Spinal cord (tissue), 10 donors: Measurements from ENCODE around the gene MALT1. TPM values are rescaled to one million over a fixed set of nuclear protein-coding genes. Genes with fewer than 3 reads are reported as not detected.

ENCODE experiments used
- DNase-seq, 6 donors: peaks; one replicate each; pipeline versions ENCODE4 v3.0.0 to v3.0.0-alpha.2; 2013 to 2015; ENCODE audit warnings: low spot score in 6 of 6, low read depth in 4 of 6
- H3K27ac ChIP-seq: one replicate; pipeline ENCODE4 v1.5.1; 2013; ENCODE audit warnings: low read depth, low read length, control low read depth
- H3K27me3 ChIP-seq: one replicate; pipeline ENCODE4 v1.6.1; 2013; ENCODE audit warnings: low read length; ENCODE audit not compliant: control insufficient read depth, insufficient read depth
- H3K36me3 ChIP-seq: one replicate; pipeline ENCODE4 v1.6.1; 2013; ENCODE audit warnings: low read length; ENCODE audit not compliant: control insufficient read depth, insufficient read depth
- H3K4me1 ChIP-seq: one replicate; pipeline ENCODE4 v1.6.1; 2013; ENCODE audit warnings: low read length; ENCODE audit not compliant: control insufficient read depth, insufficient read depth
- H3K4me3 ChIP-seq: one replicate; pipeline ENCODE4 v1.5.1; 2013; ENCODE audit warnings: low read depth, low read length, control low read depth
- H3K9me3 ChIP-seq: one replicate; pipeline ENCODE4 v1.6.1; 2013; ENCODE audit warnings: low read length; ENCODE audit not compliant: control insufficient read depth, insufficient read depth
- WGBS: methylation state at CpG from one replicate; pipeline ENCODE4 v1.1.5; 2013; ENCODE audit warnings: missing lambda C conversion rate; ENCODE audit not compliant: insufficient coverage; 5-methylcytosine and 5-hydroxymethylcytosine counted together
- polyA plus RNA-seq, 2 donors: library from polyadenylated mRNA; unstranded; fragments of 120-200 nt; gene quantifications; one replicate each; pipeline ENCODE4 v1.2.1, GENCODE V29; 2013; ENCODE audit not compliant: insufficient read length in 2 of 2
- total RNA-seq, 2 donors: library from RNA; depleted of rRNA in 1 of 2; stranded (reverse); fragments of 120-200 nt in 1 of 2; fragments of >200 nt in 1 of 2; gene quantifications; one replicate each; pipeline versions ENCODE4 v1.2.3 to v1.2.4, GENCODE V29; 2013 to 2014
- donor health status: healthy.

Gene MALT1
- total and polyA plus RNA-seq, 4 donors = 17.1 to 32.0 (median 23.3) TPM

- H3K36me3 ChIP-seq = no peaks in the 10 kb centered on the region
- no peak overlapping the region for H3K4me3 ChIP-seq
- H3K27me3 ChIP-seq = no peaks in the 10 kb centered on the region
- peaks cover 11% of the 10 kb centered on the region for H3K4me1 ChIP-seq
- no peak overlapping the region for H3K27ac ChIP-seq
- H3K9me3 ChIP-seq = no peaks in the 10 kb centered on the region
- DNase-seq = no peak
- 89% methylated on average over 9 of the region's 9 CpGs for WGBS
These were observed 87.3 kb downstream of the MALT1 start for GRCh38 chr18:58758606-58759005.

DNA sequence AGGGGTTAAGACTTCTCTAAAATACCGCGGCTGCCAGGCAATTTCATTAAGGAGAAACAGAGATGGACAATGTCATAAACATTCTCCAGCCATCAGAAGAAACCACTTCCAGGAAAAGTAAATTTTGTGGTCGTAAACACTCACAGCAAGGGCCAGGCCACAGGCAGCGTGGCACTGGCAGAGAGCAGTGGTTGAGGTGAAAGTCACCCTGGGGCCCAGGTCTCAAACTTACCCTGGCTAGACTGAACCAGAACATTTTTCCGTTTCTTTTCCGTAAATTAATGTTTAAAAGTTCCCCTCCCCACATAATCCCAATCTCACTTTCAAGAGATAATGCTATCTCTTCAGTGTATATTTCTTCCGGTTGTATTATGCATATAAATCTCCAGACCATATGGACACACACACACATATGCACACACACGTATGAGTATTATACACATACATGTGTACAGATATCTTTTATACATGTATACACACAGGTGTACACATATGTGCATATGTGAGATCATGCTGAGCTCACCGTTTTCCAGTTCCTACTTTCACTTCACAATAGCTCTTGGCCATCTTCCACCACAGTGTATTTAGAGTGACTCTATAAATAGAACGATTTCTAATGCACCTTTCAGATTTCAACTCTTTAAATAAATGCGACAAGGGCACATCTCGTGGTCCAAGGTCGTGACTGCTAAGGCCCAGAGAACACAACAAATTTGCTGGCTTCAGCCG is 90.1 kb downstream of the MALT1 start:
- Histone ChIP-seq H3K9me3 (no peaks in the 10 kb centered on the region), H3K27me3 (peaks cover 5% of the 10 kb centered on the region), H3K36me3 (no peaks in the 10 kb centered on the region), H3K4me1 (peaks cover 3% of the 10 kb centered on the region), H3K27ac (no peak overlapping the region), H3K4me3 (no peak overlapping the region)
- WGBS = 89% methylated on average over 7 of the region's 14 CpGs
- DNase-seq = no peak

GRCh38 chr18:58761970-58762780 is 90.9 kb downstream of the MALT1 start:
- 85% methylated on average over 12 of the region's 15 CpGs for WGBS
- DNase-seq = no peak
- Histone ChIP-seq H3K27me3 (peaks cover 5% of the 10 kb centered on the region), H3K27ac (no peak overlapping the region), H3K4me3 (no peak overlapping the region), H3K36me3 (no peaks in the 10 kb centered on the region), H3K9me3 (no peaks in the 10 kb centered on the region), H3K4me1 (peaks cover 3% of the 10 kb centered on the region)

DNA sequence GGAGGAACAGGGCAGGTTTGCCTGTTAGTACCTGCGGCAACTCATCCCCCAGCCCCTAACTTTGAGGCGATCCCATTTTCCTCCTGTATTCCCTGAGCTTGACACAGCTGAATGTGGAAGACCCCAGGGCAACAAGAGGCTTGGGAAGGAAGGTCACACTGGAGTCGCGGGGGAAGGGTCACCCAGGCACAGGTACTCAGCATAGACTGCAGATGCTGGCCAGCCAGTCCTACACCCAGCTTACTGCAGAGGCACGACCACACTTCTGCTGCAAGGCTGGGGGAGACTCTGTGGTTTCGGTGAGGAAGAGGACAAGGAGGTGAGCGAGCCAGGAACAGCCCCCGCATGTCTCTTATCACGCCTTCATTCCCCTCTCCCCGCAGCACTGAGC is 91.5 kb downstream of the MALT1 start:
- H3K9me3 ChIP-seq = no peaks in the 10 kb centered on the region
- H3K4me1 ChIP-seq = peaks cover 6% of the 10 kb centered on the region
- peaks cover 5% of the 10 kb centered on the region for H3K27me3 ChIP-seq
- no peaks in the 10 kb centered on the region for H3K36me3 ChIP-seq
- no peak overlapping the region for H3K4me3 ChIP-seq
- H3K27ac ChIP-seq = no peak overlapping the region
- WGBS = 100% methylated on average over 4 of the region's 10 CpGs
- DNase-seq = no peak

DNA sequence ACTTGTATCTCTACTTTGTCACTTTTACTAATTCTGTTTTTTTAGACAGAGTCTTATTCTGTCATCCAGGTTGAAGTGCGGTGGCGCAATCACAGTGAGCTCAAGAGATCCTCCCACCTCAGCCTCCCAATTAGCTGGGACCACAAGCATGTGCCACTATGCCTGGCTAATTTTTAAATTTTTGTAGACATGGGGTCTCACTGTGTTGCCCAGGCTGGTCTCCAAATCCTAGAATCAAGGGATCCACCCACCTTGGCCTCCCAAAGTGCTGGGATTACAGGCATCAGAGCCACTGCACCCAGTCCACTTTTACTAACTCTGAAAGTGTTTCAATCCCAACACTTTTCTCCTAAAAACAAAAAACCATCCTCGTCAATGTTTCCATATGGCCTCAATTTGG is 94.9 kb downstream of the MALT1 start:
- Histone ChIP-seq H3K27me3 (peaks cover 5% of the 10 kb centered on the region), H3K9me3 (no peaks in the 10 kb centered on the region), H3K4me1 (peaks cover 28% of the 10 kb centered on the region), H3K27ac (no peak overlapping the region), H3K36me3 (no peaks in the 10 kb centered on the region), H3K4me3 (no peak overlapping the region)
- DNase-seq = no peak
- WGBS = 92% methylated on average over 1 of the region's 3 CpGs

- 92% methylated on average over 6 of the region's 7 CpGs for WGBS
- Histone ChIP-seq H3K9me3 (no peaks in the 10 kb centered on the region), H3K4me3 (no peak overlapping the region), H3K27ac (no peak overlapping the region), H3K36me3 (no peaks in the 10 kb centered on the region), H3K4me1 (peaks cover 28% of the 10 kb centered on the region), H3K27me3 (peaks cover 5% of the 10 kb centered on the region)
- no peak for DNase-seq
These were observed 95.7 kb downstream of the MALT1 start for GRCh38 chr18:58766946-58767345.

DNA sequence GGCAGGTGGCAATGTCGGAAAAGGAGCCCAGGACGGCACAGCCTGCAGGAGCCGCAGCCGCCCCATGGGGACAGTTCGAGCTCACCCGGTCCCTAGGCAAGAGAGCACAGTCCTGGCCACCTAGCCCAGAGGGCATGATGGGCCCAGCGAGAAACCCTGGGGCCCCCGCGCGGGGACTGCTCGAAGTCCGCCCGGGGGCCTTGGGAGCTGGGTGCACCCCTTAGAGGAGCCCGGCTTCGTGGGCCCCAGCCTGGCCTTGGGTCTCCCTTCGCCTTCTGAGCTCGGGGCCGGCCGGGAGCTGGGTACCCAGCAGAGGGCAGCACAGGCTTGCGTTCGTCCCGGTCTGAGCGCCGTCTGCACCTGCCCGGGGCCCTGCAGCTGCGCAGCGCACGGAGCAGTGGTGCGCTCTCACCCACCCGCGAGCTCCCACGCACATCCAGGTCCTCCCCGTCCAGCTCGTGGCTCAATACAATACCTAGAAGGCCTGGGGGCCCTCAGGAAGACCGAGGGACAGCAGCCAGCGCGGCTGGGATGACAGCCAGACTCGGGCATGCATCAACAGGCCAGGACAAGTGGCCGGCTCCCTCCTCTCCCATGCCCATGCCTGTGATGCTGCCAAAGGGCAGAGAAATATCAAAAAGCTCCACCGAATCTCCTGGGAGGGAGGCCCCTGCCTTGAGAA is 97.2 kb downstream of the MALT1 start:
- H3K4me1 ChIP-seq = peaks cover 28% of the 10 kb centered on the region
- H3K27me3 ChIP-seq = peaks cover 5% of the 10 kb centered on the region
- no peaks in the 10 kb centered on the region for H3K36me3 ChIP-seq
- DNase-seq = peak; percentile 56 to 92 (median 66)
- peak overlapping the region; percentile 36 for H3K4me3 ChIP-seq
- H3K27ac ChIP-seq = peak overlapping the region; percentile 35
- WGBS = 4% methylated on average over 39 of the region's 40 CpGs
- no peaks in the 10 kb centered on the region for H3K9me3 ChIP-seq

GRCh38 chr18:58769321-58769720 is 98.1 kb downstream of the MALT1 start:
- H3K36me3 ChIP-seq = no peaks in the 10 kb centered on the region
- no peak overlapping the region for H3K4me3 ChIP-seq
- DNase-seq = no peak
- H3K27me3 ChIP-seq = peaks cover 5% of the 10 kb centered on the region
- H3K9me3 ChIP-seq = no peaks in the 10 kb centered on the region
- 86% methylated on average over 5 of the region's 8 CpGs for WGBS
- peak overlapping the region; percentile 35 for H3K27ac ChIP-seq
- peaks cover 28% of the 10 kb centered on the region for H3K4me1 ChIP-seq

DNA sequence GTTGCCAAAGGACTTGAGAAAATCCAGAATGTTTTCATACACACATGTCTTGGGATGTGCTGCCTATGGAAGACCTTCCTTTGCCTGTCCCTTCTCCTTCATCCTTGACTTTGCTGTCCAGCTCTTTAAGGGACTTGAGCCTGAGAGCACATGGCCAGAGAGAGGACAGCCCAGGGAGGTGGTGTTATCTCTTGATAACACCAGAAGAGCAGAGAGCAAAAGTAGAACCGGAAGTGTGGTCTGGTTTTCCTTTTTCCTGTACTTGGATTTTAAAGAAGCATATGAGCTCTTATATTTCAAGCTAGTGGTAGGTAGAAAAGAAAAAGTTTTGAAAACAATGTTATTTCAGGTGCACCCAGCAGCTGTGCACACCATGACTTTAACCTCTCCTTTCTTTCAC is 99.3 kb downstream of the MALT1 start:
- Histone ChIP-seq H3K27ac (no peak overlapping the region), H3K4me3 (no peak overlapping the region), H3K27me3 (no peaks in the 10 kb centered on the region), H3K4me1 (peaks cover 25% of the 10 kb centered on the region), H3K9me3 (no peaks in the 10 kb centered on the region), H3K36me3 (no peaks in the 10 kb centered on the region)
- no peak for DNase-seq
- 100% methylated on average over 1 of the region's 1 CpG for WGBS
